Skeletal muscle cell (primary cell): ENCODE data around the gene RNASEH2C.
"Not testable (repeated sequence)": the region's sequence is repeated elsewhere in the genome, so short reads cannot be mapped to it uniquely, and the experiment has no call there.

Experiments
- DNase-seq: peaks from one replicate; pipeline ENCODE4 v3.0.0-alpha.2; 2010; ENCODE audit warnings: low read depth
- H3K4me3 ChIP-seq: 2 replicates; pipeline ENCODE4 v1.5.1; 2011; ENCODE audit warnings: low read depth, mild to moderate bottlenecking, control low read depth, low read length, moderate library complexity

The RNASEH2C gene

GRCh38 chr11:65696802-65697552, 23.6 kb downstream of the RNASEH2C start:
- DNase-seq, result no peak
- no peak overlapping the region for H3K4me3 ChIP-seq

GRCh38 chr11:65695459-65696241, 24.9 kb downstream of the RNASEH2C start:
- H3K4me3 ChIP-seq, result no peak overlapping the region
- no peak for DNase-seq

GRCh38 chr11:65692367-65692766, 28.2 kb downstream of the RNASEH2C start:
- no peak overlapping the region for H3K4me3 ChIP-seq
- DNase-seq, result no peak

GRCh38 chr11:65691847-65692246, 28.8 kb downstream of the RNASEH2C start:
- not testable (repeated sequence) for H3K4me3 ChIP-seq, DNase-seq

- H3K4me3 ChIP-seq, result no peak overlapping the region
- DNase-seq, result no peak
Observed at GRCh38 chr11:65685981-65686380, 34.6 kb downstream of the RNASEH2C start.

- H3K4me3 ChIP-seq, DNase-seq: not testable (repeated sequence)
Observed at GRCh38 chr11:65683480-65683879, 37.1 kb downstream of the RNASEH2C start.

- no peak for DNase-seq
- H3K4me3 ChIP-seq, result no peak overlapping the region
Observed at GRCh38 chr11:65680192-65680743, 40.3 kb downstream of the RNASEH2C start.

GRCh38 chr11:65672982-65673381, 47.6 kb downstream of the RNASEH2C start:
- no peak overlapping the region for H3K4me3 ChIP-seq
- DNase-seq, result no peak

- no peak overlapping the region for H3K4me3 ChIP-seq
- DNase-seq, result no peak
Observed at GRCh38 chr11:65672180-65672860, 48.3 kb downstream of the RNASEH2C start.
